Measurements from ENCODE around the gene KCNA10.

Gene KCNA10

DNA sequence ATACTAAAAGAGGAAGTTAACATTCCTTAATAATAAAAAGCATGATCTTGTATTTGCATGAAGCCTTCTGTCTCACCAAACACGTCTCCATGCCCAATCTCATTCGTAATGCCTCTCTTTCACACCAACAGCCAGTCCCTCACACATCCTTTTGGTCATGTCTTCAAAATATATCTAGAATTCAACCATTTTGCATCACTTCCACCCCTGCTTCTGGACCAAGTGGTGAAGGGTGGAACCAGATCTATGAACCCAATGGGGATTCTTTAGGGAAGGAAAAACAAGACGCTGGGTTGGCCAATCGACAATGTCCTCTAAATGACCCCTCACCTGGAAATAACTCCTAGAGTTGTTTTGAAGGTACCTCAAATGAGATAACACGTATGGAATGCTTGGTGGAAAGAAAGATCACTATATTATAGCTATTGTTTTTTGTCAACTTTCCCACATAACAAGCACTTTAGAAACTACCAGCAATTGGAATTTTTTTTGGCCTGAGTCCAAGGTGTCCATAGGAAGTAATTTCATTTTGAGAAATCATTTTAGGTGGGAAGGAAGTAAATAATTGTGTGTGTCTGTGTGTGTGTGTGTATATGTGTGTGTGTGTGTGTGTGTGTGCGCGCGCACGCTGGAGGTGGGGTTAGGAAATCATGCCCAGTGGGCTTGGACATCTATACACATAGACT is at the start of gene KCNA10:
Gene KCNA10 (minus strand): TSS at position 51 of the 686 bp plus-strand sequence. CDS start 388 bp downstream, outside the sequence.
- peaks cover 4 to 8% (median 5%) of the 10 kb centered on the region in 5 donors for H3K27me3 ChIP-seq (ENCODE audit: control insufficient read depth in 5 of 5, insufficient read depth in 4 of 5, low read length in 5 of 5)
- H3K9ac ChIP-seq (ENCODE audit: low read length in 5 of 5): no peak within 1 kb of the TSS
- H3K4me1 ChIP-seq (ENCODE audit: control insufficient read depth in 5 of 5, insufficient read depth in 5 of 5, low read length in 5 of 5): peaks cover 0 to 11% (median 3%) of the 10 kb centered on the region in 5 donors
- H3K4me3 ChIP-seq (ENCODE audit: low read depth in 1 of 5, low read length in 5 of 5): no peak within 1 kb of the TSS
- H3K9me3 ChIP-seq (ENCODE audit: control insufficient read depth in 5 of 5, low read length in 5 of 5): no peaks in the 10 kb centered on the region
- H3K27ac ChIP-seq (ENCODE audit: low read depth, low read length): no peak within 1 kb of the TSS
- no peaks in the 10 kb centered on the region for H3K36me3 ChIP-seq (ENCODE audit: control insufficient read depth in 5 of 5, insufficient read depth in 5 of 5, low read length in 5 of 5)

- Histone ChIP-seq H3K9ac (ENCODE audit: low read length in 5 of 5) (no peak overlapping the region), H3K27ac (ENCODE audit: low read depth, low read length) (no peak overlapping the region), H3K36me3 (ENCODE audit: control insufficient read depth in 5 of 5, insufficient read depth in 5 of 5, low read length in 5 of 5) (no peaks in the 10 kb centered on the region), H3K4me3 (ENCODE audit: low read depth in 1 of 5, low read length in 5 of 5) (no peak overlapping the region), H3K27me3 (ENCODE audit: control insufficient read depth in 5 of 5, insufficient read depth in 4 of 5, low read length in 5 of 5) (peaks cover 0 to 13% (median 11%) of the 10 kb centered on the region in 5 donors), H3K4me1 (ENCODE audit: control insufficient read depth in 5 of 5, insufficient read depth in 5 of 5, low read length in 5 of 5) (no peaks in the 10 kb centered on the region), H3K9me3 (ENCODE audit: control insufficient read depth in 5 of 5, low read length in 5 of 5) (no peaks in the 10 kb centered on the region)
Measured at GRCh38 chr1:110566836-110567235, 47.9 kb upstream of the KCNA10 start.

- Histone ChIP-seq H3K4me1 (ENCODE audit: control insufficient read depth in 5 of 5, insufficient read depth in 5 of 5, low read length in 5 of 5) (no peaks in the 10 kb centered on the region), H3K36me3 (ENCODE audit: control insufficient read depth in 5 of 5, insufficient read depth in 5 of 5, low read length in 5 of 5) (no peaks in the 10 kb centered on the region), H3K27ac (ENCODE audit: low read depth, low read length) (no peak overlapping the region), H3K9ac (ENCODE audit: low read length in 5 of 5) (no peak overlapping the region), H3K27me3 (ENCODE audit: control insufficient read depth in 5 of 5, insufficient read depth in 4 of 5, low read length in 5 of 5) (peaks cover 0 to 19% (median 8%) of the 10 kb centered on the region in 5 donors), H3K9me3 (ENCODE audit: control insufficient read depth in 5 of 5, low read length in 5 of 5) (no peaks in the 10 kb centered on the region), H3K4me3 (ENCODE audit: low read depth in 1 of 5, low read length in 5 of 5) (no peak overlapping the region)
Measured at GRCh38 chr1:110565565-110565964, 46.6 kb upstream of the KCNA10 start.

- Histone ChIP-seq H3K27ac (ENCODE audit: low read depth, low read length) (no peak overlapping the region), H3K4me1 (ENCODE audit: control insufficient read depth in 5 of 5, insufficient read depth in 5 of 5, low read length in 5 of 5) (no peaks in the 10 kb centered on the region), H3K36me3 (ENCODE audit: control insufficient read depth in 5 of 5, insufficient read depth in 5 of 5, low read length in 5 of 5) (no peaks in the 10 kb centered on the region), H3K27me3 (ENCODE audit: control insufficient read depth in 5 of 5, insufficient read depth in 4 of 5, low read length in 5 of 5) (peaks cover 0 to 20% (median 8%) of the 10 kb centered on the region in 5 donors), H3K9me3 (ENCODE audit: control insufficient read depth in 5 of 5, low read length in 5 of 5) (no peaks in the 10 kb centered on the region), H3K9ac (ENCODE audit: low read length in 5 of 5) (no peak overlapping the region), H3K4me3 (ENCODE audit: low read depth in 1 of 5, low read length in 5 of 5) (no peak overlapping the region)
Measured at GRCh38 chr1:110563089-110563488, 44.1 kb upstream of the KCNA10 start.

- peaks cover 0 to 20% (median 8%) of the 10 kb centered on the region in 5 donors for H3K27me3 ChIP-seq (ENCODE audit: control insufficient read depth in 5 of 5, insufficient read depth in 4 of 5, low read length in 5 of 5)
- H3K27ac ChIP-seq (ENCODE audit: low read depth, low read length): no peak overlapping the region
- H3K9me3 ChIP-seq (ENCODE audit: control insufficient read depth in 5 of 5, low read length in 5 of 5): no peaks in the 10 kb centered on the region
- no peaks in the 10 kb centered on the region for H3K36me3 ChIP-seq (ENCODE audit: control insufficient read depth in 5 of 5, insufficient read depth in 5 of 5, low read length in 5 of 5)
- H3K4me3 ChIP-seq (ENCODE audit: low read depth in 1 of 5, low read length in 5 of 5): no peak overlapping the region
- H3K4me1 ChIP-seq (ENCODE audit: control insufficient read depth in 5 of 5, insufficient read depth in 5 of 5, low read length in 5 of 5): peaks cover 0 to 1% (median 0%) of the 10 kb centered on the region in 5 donors
- H3K9ac ChIP-seq (ENCODE audit: low read length in 5 of 5): no peak overlapping the region
Measured at GRCh38 chr1:110561596-110561995, 42.6 kb upstream of the KCNA10 start.

- H3K9me3 ChIP-seq (ENCODE audit: control insufficient read depth in 5 of 5, low read length in 5 of 5): no peaks in the 10 kb centered on the region
- no peak overlapping the region for H3K27ac ChIP-seq (ENCODE audit: low read depth, low read length)
- peaks cover 6 to 17% (median 13%) of the 10 kb centered on the region in 5 donors for H3K4me1 ChIP-seq (ENCODE audit: control insufficient read depth in 5 of 5, insufficient read depth in 5 of 5, low read length in 5 of 5)
- no peak overlapping the region for H3K9ac ChIP-seq (ENCODE audit: low read length in 5 of 5)
- no peaks in the 10 kb centered on the region for H3K36me3 ChIP-seq (ENCODE audit: control insufficient read depth in 5 of 5, insufficient read depth in 5 of 5, low read length in 5 of 5)
- H3K27me3 ChIP-seq (ENCODE audit: control insufficient read depth in 5 of 5, insufficient read depth in 4 of 5, low read length in 5 of 5): peaks cover 4 to 24% (median 13%) of the 10 kb centered on the region in 5 donors
- H3K4me3 ChIP-seq (ENCODE audit: low read depth in 1 of 5, low read length in 5 of 5): no peak overlapping the region
Measured at GRCh38 chr1:110559157-110559556, 40.2 kb upstream of the KCNA10 start.

- peaks cover 4 to 24% (median 9%) of the 10 kb centered on the region in 5 donors for H3K27me3 ChIP-seq (ENCODE audit: control insufficient read depth in 5 of 5, insufficient read depth in 4 of 5, low read length in 5 of 5)
- no peak overlapping the region for H3K9ac ChIP-seq (ENCODE audit: low read length in 5 of 5)
- H3K4me3 ChIP-seq (ENCODE audit: low read depth in 1 of 5, low read length in 5 of 5): no peak overlapping the region
- peaks cover 6 to 17% (median 13%) of the 10 kb centered on the region in 5 donors for H3K4me1 ChIP-seq (ENCODE audit: control insufficient read depth in 5 of 5, insufficient read depth in 5 of 5, low read length in 5 of 5)
- no peak overlapping the region for H3K27ac ChIP-seq (ENCODE audit: low read depth, low read length)
- no peaks in the 10 kb centered on the region for H3K36me3 ChIP-seq (ENCODE audit: control insufficient read depth in 5 of 5, insufficient read depth in 5 of 5, low read length in 5 of 5)
- no peaks in the 10 kb centered on the region for H3K9me3 ChIP-seq (ENCODE audit: control insufficient read depth in 5 of 5, low read length in 5 of 5)
Measured at GRCh38 chr1:110557481-110557880, 38.5 kb upstream of the KCNA10 start.

DNA sequence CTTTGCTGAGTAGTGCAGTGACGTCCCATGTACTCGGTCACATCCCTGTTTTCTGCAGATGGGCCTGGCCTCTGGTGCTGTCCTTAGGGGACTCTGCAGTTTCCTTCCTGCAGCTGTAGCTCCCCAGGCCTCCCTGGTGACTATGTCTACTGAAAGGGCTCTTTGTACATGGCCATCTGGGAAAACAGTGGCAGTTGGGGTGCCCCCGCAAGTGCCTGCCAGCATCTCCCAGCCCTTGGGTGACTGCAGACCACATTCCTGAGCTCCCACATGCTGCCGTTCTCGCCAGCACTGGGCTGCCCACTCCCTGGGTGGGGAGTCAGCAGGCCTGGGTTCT is 37.5 kb upstream of the KCNA10 start:
- H3K4me1 ChIP-seq (ENCODE audit: control insufficient read depth in 5 of 5, insufficient read depth in 5 of 5, low read length in 5 of 5): peaks cover 6 to 17% (median 13%) of the 10 kb centered on the region in 5 donors
- H3K27ac ChIP-seq (ENCODE audit: low read depth, low read length): no peak overlapping the region
- H3K27me3 ChIP-seq (ENCODE audit: control insufficient read depth in 5 of 5, insufficient read depth in 4 of 5, low read length in 5 of 5): peaks cover 4 to 26% (median 16%) of the 10 kb centered on the region in 5 donors
- H3K9me3 ChIP-seq (ENCODE audit: control insufficient read depth in 5 of 5, low read length in 5 of 5): no peaks in the 10 kb centered on the region
- H3K36me3 ChIP-seq (ENCODE audit: control insufficient read depth in 5 of 5, insufficient read depth in 5 of 5, low read length in 5 of 5): no peaks in the 10 kb centered on the region
- no peak overlapping the region for H3K9ac ChIP-seq (ENCODE audit: low read length in 5 of 5)
- no peak overlapping the region for H3K4me3 ChIP-seq (ENCODE audit: low read depth in 1 of 5, low read length in 5 of 5)

- Histone ChIP-seq H3K27me3 (ENCODE audit: control insufficient read depth in 5 of 5, insufficient read depth in 4 of 5, low read length in 5 of 5) (peaks cover 4 to 26% (median 16%) of the 10 kb centered on the region in 5 donors), H3K9ac (ENCODE audit: low read length in 5 of 5) (no peak overlapping the region), H3K27ac (ENCODE audit: low read depth, low read length) (no peak overlapping the region), H3K9me3 (ENCODE audit: control insufficient read depth in 5 of 5, low read length in 5 of 5) (no peaks in the 10 kb centered on the region), H3K4me3 (ENCODE audit: low read depth in 1 of 5, low read length in 5 of 5) (peak overlapping the region; percentile 37 to 64 (median 42)), H3K4me1 (ENCODE audit: control insufficient read depth in 5 of 5, insufficient read depth in 5 of 5, low read length in 5 of 5) (peaks cover 6 to 17% (median 13%) of the 10 kb centered on the region in 5 donors), H3K36me3 (ENCODE audit: control insufficient read depth in 5 of 5, insufficient read depth in 5 of 5, low read length in 5 of 5) (no peaks in the 10 kb centered on the region)
Measured at GRCh38 chr1:110555807-110556470, 37.0 kb upstream of the KCNA10 start.
